ENCODE results near the gene FBXL17.

The FBXL17 gene

GRCh38 chr5:108149369-108149768 is 232.5 kb downstream of the FBXL17 start:
- DNase-seq (ENCODE audit: low spot score) = no peak

DNA sequence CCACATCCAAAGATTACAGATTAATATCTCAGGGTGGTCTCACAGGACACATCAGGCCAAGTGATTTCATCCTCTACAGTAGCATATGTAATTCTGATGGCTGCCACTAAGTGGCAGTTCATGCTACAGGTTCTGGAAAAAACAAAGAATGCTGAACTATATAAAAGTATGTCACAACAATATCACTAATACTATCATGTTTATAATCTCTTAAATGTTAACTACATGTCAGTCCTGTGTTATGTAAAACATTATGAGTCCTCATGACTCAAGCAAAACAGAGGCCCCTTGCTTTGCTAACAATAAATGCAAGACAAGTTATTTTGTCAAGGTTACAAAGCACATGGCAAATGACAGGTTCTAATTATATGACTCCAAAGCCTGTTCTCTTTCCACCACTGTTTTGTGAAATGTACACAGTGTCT is 233.2 kb downstream of the FBXL17 start:
- peak; percentile 16 for DNase-seq (ENCODE audit: low spot score)

- no peak for DNase-seq (ENCODE audit: low spot score)
Observed at GRCh38 chr5:108146222-108146621, 235.7 kb downstream of the FBXL17 start.

- DNase-seq (ENCODE audit: low spot score) = no peak
Observed at GRCh38 chr5:108145351-108145750, 236.5 kb downstream of the FBXL17 start.

DNA sequence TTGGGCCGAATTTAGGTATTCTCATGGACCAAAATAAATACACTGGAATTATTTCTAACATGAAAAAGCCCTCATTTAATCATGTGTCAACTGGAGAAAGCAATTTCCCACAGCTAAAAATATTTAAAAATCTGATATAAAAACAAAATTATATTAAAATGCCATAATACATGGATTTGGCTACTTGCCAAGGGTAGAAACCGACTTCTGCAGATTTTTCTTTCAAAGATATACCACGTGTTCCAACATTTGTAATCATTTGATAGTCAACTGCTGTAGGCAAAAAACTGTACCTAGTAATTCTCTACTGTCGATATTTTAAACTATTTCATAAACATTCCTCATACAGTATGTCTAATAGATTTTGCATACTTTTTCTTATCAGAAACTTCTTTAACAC is 237.6 kb downstream of the FBXL17 start:
- DNase-seq (ENCODE audit: low spot score) = no peak

DNA sequence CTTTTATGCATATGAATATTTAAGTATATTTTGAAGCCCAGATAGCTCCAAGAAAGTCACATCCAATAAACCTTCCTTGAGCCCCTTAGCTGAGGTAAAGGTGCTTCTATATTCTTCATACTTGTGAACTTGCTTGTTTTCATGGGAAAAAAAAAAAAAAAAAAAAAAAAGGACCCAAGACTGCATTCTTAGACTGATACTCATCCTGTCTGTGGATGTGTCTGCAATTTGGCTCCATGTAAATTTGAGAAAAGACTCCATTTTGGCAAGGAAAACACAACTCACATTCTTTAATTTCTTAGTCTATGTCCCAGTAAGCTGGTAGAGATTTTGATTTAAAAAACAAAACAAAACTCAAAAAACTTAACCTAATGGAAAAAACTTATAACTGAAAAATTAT is 238.3 kb downstream of the FBXL17 start:
- DNase-seq (ENCODE audit: low spot score) = no peak

DNA sequence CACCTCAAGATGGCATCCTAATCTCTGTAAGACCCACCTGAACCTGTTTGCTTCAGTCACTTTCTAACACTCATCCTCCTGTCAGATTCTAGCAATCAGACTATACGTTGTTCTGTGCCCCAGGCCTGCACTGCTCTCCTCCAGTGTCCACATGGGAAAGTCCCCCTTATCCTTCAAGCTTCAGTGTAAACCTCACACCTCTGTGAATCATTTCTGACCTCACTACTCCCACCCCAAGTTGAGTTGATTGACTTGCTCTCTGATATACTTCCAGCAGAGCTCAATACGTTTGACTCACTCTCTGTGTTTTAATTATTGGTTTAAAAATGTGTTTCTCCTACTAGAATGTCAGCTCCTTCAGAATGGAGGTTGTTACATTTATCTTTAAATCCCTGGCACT is 240.2 kb downstream of the FBXL17 start:
- no peak for DNase-seq (ENCODE audit: low spot score)

DNA sequence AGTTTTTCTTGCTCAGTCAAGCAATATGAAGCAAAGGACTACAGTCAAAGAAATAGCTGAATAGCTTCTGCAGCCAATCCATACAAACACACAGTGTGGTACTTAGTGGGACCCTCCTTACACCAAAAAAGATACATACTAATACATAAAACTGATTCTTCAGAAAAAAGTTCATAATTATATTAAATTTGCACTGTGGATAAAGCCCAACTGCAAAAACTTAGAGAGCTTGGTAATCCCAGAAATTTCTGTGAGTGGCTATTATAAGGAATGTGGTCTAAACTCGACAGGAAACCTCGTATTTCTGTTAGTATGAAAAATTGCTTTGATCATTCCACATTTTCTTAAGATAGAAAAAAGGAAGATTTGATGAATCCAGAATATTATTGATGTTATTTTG is 245.4 kb downstream of the FBXL17 start:
- no peak for DNase-seq (ENCODE audit: low spot score)

GRCh38 chr5:108129129-108129528 is 252.8 kb downstream of the FBXL17 start:
- no peak for DNase-seq (ENCODE audit: low spot score)

DNA sequence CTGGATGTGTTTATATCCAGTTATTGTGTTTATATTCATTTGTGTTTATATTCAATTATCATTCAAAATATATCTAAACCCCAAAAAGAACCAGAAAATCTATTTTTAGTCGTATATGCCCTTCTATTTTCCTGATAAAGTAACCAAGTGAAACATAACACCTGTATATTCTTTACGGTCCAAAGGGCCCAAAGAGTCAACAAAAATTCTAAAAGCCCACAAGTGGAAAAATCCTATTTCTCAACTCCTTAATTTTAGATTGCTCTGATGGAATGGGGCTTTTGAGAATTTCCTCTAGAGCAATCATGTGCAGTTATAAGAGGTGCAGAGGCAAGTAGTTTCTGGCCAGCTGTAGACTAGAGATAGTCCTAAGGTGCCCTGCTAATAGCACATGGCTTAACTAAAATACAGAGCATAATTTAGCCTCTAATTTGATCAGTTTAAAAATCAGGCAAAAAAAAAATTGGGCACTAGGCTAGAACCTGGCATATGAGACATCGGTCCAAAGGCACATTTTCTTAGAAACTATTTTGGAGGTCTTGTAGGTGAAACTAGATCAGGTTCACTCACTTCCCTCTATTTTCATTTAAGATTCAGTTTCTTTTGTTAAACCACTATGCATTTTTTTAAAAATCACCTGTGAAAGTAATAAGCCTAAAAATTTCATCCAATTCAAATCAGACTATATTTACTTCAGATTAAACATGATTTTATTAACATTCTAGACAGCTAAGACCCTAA is 256.0 kb downstream of the FBXL17 start:
- DNase-seq (ENCODE audit: low spot score) = no peak

DNA sequence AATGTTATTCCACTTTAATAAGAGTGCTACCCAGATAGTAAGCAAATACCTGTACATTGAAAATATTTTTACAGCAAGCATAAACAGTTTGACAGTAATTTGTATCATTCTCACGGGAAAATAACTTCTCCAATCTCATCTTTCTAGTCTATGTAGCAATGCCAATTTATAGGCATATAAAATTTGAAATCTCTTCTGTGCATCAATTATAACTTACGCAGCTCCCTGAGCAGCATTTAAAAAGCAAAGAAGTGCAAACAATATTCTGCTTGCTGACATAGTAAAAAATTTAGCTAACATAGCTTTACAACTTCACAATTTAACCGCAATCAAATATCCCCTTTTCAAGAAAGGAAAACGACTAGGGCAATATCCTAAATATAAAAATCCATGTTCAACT is 257.3 kb downstream of the FBXL17 start:
- no peak for DNase-seq (ENCODE audit: low spot score)

DNA sequence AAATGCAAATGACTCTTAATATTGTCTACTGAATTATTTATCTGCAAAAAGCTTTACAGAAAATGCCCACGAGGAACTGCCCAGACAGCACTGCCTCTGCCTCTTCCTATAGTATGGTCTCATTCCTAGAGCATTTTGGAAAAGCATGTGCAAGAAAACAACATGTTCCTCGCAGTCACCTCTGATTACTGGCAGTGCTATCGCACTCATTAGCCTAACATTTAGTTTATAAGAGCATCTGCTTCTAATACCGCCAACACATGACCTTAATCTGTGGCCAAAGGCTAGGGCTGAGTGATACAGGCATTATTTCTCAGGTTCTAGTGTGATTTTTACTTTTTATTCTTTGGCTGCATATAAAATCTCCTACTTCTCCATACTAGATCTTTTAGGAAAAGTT is 259.2 kb downstream of the FBXL17 start:
- DNase-seq (ENCODE audit: low spot score) = no peak

DNA sequence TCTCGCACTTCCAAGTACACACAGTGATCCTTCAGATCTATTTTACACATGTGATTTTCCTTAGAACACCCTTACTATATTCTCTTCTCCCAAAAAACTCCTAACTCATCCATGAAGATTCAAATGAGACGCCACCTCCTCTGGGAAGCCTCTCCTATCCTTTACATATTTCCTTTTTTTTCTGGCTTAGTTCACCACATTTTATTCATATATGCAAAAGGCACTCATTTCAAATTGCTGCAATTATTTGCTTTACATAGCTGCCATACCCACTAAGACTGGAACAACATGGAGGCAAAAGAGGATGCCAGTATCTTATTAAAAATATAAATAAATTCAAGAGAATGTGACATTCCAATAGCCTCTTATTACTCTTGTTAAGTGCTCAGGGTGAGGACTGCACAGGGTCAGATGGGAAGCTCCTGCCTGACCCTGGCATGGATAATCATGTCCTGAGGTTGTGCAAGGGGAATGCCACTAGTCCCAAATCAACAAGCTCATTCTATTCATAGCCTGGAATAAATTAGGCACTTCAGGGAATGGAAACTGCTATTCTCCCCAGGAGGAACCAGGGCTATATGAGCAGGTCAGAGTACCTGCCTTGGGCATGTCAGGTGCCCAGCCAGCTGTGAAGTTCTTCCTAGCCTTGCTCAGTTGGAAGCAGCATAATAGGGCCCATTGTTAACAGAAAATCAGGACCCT is 262.9 kb downstream of the FBXL17 start:
- DNase-seq (ENCODE audit: low spot score) = no peak

DNA sequence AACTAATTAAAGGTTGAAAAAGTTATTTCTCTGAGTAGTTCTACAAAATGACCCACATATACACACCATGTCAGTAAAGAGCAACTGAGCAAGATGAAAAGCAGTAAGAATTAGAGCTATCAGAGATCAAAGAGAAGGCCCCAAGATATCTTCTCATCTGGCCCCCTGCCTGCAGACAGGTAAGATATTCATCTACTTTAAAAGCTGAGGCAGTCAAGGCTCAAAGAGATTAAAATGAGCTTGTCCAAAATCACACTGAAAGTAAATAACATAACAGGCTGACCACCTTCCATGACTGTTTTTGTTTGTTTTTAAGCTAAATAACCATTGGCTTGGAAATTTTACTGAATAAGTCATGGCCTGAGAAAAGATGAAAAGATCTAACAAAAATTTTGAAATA is 266.2 kb downstream of the FBXL17 start:
- DNase-seq (ENCODE audit: low spot score) = no peak

- DNase-seq (ENCODE audit: low spot score) = no peak
Observed at GRCh38 chr5:108113950-108114349, 267.9 kb downstream of the FBXL17 start.

DNA sequence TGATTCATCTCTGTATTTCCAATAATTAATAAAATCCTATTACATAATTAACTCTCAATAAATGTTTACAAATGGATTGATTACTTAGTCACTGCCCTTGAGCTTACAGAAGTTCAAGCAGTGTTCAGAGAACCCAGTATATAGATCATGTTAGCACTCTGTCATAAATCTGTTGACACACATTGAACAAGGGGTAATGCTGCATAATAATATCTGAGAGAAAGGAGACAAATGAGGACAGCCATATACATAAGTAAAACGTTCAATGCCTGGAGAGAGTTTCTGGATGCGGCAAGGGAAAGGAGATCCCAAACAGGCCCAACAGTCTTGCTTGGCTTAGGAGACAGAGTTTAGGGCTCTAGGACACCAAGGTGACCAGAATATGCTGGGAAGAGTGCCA is 270.2 kb downstream of the FBXL17 start:
- no peak for DNase-seq (ENCODE audit: low spot score)

GRCh38 chr5:108109059-108109458 is 272.8 kb downstream of the FBXL17 start:
- no peak for DNase-seq (ENCODE audit: low spot score)

GRCh38 chr5:108104448-108104847 is 277.4 kb downstream of the FBXL17 start:
- no peak for DNase-seq (ENCODE audit: low spot score)

- DNase-seq (ENCODE audit: low spot score) = no peak
Observed at GRCh38 chr5:108102463-108102862, 279.4 kb downstream of the FBXL17 start.

- DNase-seq (ENCODE audit: low spot score) = no peak
Observed at GRCh38 chr5:108101821-108102220, 280.1 kb downstream of the FBXL17 start.

GRCh38 chr5:108101130-108101529 is 280.8 kb downstream of the FBXL17 start:
- no peak for DNase-seq (ENCODE audit: low spot score)

GRCh38 chr5:108094800-108095199 is 287.1 kb downstream of the FBXL17 start:
- DNase-seq (ENCODE audit: low spot score) = no peak

GRCh38 chr5:108093186-108093585 is 288.7 kb downstream of the FBXL17 start:
- DNase-seq (ENCODE audit: low spot score) = no peak

DNA sequence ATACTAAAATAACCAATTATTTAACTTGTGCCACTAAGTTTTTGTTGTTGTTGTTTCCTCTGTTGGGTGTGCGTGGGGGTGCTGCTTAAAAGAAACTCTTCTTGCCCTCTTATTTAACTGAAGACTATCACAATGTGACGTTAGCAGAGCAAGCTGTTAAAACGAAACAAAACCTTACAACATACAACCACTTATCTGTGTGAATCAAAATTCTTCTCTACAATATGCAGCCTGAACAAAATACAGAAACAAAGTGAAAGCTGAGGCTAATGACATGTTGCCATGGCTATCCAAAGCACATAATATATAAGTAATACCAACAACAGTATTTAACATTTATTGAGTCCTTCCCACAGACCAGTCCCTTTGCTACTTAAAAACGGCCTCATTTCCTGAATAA is 291.0 kb downstream of the FBXL17 start:
- no peak for DNase-seq (ENCODE audit: low spot score)

All from SW480 (cell line).